NB4 (cell line): ENCODE data around the gene VWA1.
A peak's percentile ranks its signal among the peaks of the same experiment; 100 is the strongest.
"Not testable (repeated sequence)": the region's sequence is repeated elsewhere in the genome, so short reads cannot be mapped to it uniquely, and the experiment has no call there.

Source experiments
- DNase-seq: peaks from one replicate; pipeline ENCODE4 v3.0.0; 2010; ENCODE audit warnings: low read depth
- H3K4me3 ChIP-seq: one replicate; pipeline ENCODE4 v1.5.1; 2011; ENCODE audit warnings: mild to moderate bottlenecking, low read depth, low read length, moderate library complexity
- CTCF ChIP-seq: IDR thresholded peaks from one replicate; pipeline ENCODE4 v1.5.1; 2012; ENCODE audit warnings: low read depth, low read length
- MAX ChIP-seq: IDR thresholded peaks from 2 replicates; pipeline ENCODE4 v1.6.1; 2011; ENCODE audit warnings: low read depth, low read length
- MYC ChIP-seq: IDR thresholded peaks from 2 replicates; pipeline ENCODE4 v1.6.1; 2011; ENCODE audit warnings: low read depth, low read length
- POLR2A ChIP-seq: IDR thresholded peaks from 2 replicates; pipeline ENCODE4 v1.6.1; 2011; ENCODE audit warnings: mild to moderate bottlenecking; ENCODE audit not compliant: insufficient read length; ENCODE audit errors: extremely low read depth

VWA1 gene

GRCh38 chr1:1463312-1463711, 27.8 kb downstream of the VWA1 start:
- TF ChIP-seq MYC (no peak), CTCF (no peak), POLR2A (no peak), MAX (no peak)
- no peak for DNase-seq
- no peak overlapping the region for H3K4me3 ChIP-seq

GRCh38 chr1:1468196-1468985, 32.9 kb downstream of the VWA1 start:
- peak; percentile 68 for DNase-seq
- not testable (repeated sequence) for H3K4me3 ChIP-seq

- TF ChIP-seq POLR2A: no peak
- TF ChIP-seq MAX: no peak
- no peak for TF ChIP-seq MYC
- TF ChIP-seq CTCF: no peak
- peak; percentile 24 for DNase-seq
- H3K4me3 ChIP-seq: peak overlapping the region; percentile 93
These were observed 35.3 kb downstream of the VWA1 start for GRCh38 chr1:1470626-1471388.

GRCh38 chr1:1471389-1472052, 36.0 kb downstream of the VWA1 start, which contains the start of gene ATAD3B:
Gene ATAD3B, plus strand, starts transcription at chr1:1471765. Its CDS starts 120 bp downstream, at chr1:1471885.
- TF ChIP-seq POLR2A (peak; percentile 47), MYC (peak; percentile 89), MAX (peak; percentile 82), CTCF (no peak)
- DNase-seq: peak; percentile 95
- peak within 1 kb of the TSS; percentile 97 for H3K4me3 ChIP-seq

- peak overlapping the region; percentile 97 for H3K4me3 ChIP-seq
- DNase-seq: not testable (repeated sequence)
These were observed 36.8 kb downstream of the VWA1 start for GRCh38 chr1:1472053-1472876.

GRCh38 chr1:1476011-1476410, 40.5 kb downstream of the VWA1 start:
- not testable (repeated sequence) for DNase-seq, H3K4me3 ChIP-seq

GRCh38 chr1:1477206-1477605, 41.7 kb downstream of the VWA1 start:
- TF ChIP-seq MAX (no peak), POLR2A (no peak), MYC (no peak), CTCF (no peak)
- H3K4me3 ChIP-seq: no peak overlapping the region
- no peak for DNase-seq
